OCI-LY7 (cell line): ENCODE measurements around the gene ADSS2.

ENCODE experiments used
- EZH2phosphoT487 ChIP-seq: fragments of 200-600 bp; sonication (generic); IDR thresholded peaks from 2 replicates; pipeline ENCODE4 v1.6.1; 2018; ENCODE audit warnings: low read depth, borderline replicate concordance, mild to moderate bottlenecking, mixed run types, antibody characterized with exemption, low read length, moderate library complexity, mixed read lengths
- TF ChIP-seq, protein P1 (sequence below): fragments of 200-600 bp; sonication (generic); conservative IDR thresholded peaks from 2 replicates; pipeline ENCODE4 v1.5.1; 2014; ENCODE audit warnings: mild to moderate bottlenecking, antibody characterized with exemption, low read length, moderate library complexity, mixed read lengths

DNA sequence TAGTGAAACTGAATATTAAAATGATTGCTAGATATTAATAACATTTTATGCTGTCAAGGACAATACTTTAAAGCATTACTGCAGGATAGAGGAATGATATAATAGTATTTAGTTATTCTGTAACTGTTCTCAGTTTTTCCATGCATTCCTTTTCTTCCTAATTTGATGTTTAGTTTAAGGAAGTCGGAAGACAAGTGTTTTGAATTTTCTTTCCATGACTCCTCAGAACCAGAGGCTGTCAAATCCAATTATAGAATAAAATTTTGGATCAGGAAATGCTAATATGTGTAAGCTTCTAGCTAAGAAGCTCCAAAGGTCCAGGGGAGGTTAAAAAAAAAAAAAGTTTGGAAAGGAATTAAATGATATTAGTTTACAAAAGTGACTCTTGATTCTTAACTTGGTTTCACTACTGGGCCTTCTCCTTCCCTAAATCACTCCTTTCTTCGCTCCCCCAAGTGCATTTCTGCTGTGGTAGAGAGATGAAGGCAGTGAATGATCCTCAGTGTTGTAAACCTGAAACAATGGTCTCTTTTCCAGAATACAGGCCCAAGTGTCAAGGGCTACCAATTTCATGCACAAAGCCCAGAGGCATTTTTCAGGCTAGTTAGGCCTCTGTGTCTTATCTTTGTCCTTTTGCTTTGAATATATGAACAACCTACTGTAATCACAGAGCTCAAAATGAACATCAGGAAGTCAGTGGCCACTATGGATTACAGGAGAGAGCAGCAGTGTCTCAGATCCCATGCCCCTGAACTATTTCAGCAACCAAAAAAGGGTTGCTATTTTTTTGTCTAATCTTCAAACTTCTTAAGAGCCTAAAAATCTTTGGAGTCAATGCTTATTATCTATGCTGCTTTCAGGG, 6.2 kb downstream of the ADSS2 start:
- TF ChIP-seq, protein P1, sequence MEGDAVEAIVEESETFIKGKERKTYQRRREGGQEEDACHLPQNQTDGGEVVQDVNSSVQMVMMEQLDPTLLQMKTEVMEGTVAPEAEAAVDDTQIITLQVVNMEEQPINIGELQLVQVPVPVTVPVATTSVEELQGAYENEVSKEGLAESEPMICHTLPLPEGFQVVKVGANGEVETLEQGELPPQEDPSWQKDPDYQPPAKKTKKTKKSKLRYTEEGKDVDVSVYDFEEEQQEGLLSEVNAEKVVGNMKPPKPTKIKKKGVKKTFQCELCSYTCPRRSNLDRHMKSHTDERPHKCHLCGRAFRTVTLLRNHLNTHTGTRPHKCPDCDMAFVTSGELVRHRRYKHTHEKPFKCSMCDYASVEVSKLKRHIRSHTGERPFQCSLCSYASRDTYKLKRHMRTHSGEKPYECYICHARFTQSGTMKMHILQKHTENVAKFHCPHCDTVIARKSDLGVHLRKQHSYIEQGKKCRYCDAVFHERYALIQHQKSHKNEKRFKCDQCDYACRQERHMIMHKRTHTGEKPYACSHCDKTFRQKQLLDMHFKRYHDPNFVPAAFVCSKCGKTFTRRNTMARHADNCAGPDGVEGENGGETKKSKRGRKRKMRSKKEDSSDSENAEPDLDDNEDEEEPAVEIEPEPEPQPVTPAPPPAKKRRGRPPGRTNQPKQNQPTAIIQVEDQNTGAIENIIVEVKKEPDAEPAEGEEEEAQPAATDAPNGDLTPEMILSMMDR: no peak
- TF ChIP-seq EZH2phosphoT487: no peak
